ENCODE data around the gene PSMA3. TPM values are rescaled to one million over a fixed set of nuclear protein-coding genes. Genes with fewer than 3 reads are reported as not detected.

PSMA3 gene
- total RNA-seq, 1 experiment from 2014 or later, result 132 TPM

DNA sequence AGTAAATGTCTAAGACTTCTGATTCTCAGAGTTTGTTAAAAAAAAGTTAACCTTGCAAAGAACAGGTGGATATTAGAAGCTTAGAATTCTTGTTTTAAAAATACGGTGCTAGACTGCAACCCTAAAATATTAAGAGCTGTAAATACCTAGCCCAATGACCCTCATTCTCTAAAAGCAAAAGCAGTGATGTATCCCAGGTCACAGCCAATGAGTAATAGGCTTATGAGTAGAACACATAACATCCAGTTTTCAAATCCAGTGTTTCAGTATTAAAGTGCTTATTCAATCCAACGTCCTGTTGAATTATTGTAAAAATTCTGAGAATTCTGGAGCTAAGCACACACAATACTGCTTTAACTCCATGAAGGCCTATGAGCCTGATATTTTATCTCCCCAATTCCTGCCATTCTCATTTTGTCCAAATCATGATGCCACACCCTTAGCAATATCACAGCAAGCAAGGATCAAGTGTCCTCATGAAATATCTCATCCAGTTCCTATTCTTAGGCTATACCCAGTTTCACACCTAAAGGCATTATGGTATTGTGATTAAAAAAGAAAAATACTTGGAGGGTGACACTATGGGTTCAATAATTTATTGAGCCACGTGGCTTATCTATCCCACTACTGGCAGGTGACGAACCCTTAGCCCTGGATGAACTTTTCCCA, 38.4 kb downstream of the PSMA3 start:
- H3K36me3 ChIP-seq (replicated peaks; ENCODE audit: control insufficient read depth, insufficient read depth, low read length), result peaks cover 13% of the 10 kb centered on the region
- H3K4me3 ChIP-seq (ENCODE audit: insufficient read depth, low read depth, low read length), result no peak overlapping the region
- H3K27me3 ChIP-seq (ENCODE audit: control insufficient read depth, insufficient read depth, low read length), result no peaks in the 10 kb centered on the region
- no peak for DNase-seq

DNA sequence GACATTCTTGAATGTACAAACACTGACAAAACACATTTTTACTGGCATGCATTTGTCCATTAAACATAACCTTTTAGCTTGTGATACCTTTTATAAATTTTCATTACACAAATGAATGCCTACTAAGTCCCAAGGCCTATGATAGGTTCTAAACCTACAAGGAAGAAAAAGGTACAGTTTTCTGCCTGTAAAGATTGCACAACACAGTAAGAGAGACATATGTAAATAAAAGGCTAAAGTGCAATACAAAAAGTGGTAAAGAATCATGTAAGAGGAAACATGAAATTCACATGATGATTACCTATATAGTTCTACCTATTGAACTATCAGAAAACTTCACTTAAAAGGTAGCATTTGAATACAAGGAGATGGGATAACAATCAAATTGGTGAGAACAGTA, 39.1 kb downstream of the PSMA3 start:
- no peaks in the 10 kb centered on the region for H3K27me3 ChIP-seq (ENCODE audit: control insufficient read depth, insufficient read depth, low read length)
- DNase-seq, result no peak
- peaks cover 13% of the 10 kb centered on the region for H3K36me3 ChIP-seq (replicated peaks; ENCODE audit: control insufficient read depth, insufficient read depth, low read length)
- H3K4me3 ChIP-seq (ENCODE audit: insufficient read depth, low read depth, low read length), result no peak overlapping the region

DNA sequence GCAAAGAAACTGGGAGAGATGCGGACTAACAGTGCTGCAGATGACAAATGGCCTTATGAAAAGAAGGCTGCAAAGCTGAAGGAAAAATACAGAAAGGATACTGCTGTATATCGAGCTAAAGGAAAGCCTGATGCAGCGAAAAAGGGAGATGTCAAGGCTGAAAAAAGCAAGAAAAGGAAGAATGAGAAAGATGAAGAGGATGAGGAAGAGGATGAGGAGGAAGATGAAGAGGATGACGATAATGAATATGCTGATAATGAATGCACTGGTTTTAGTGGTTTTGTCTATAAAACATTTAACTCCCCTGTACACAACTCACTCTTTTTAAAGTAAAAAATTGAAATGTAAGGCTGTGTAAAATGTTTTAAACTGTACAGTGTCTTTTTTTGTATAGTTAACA, 40.5 kb downstream of the PSMA3 start:
- no peak for DNase-seq

DNA sequence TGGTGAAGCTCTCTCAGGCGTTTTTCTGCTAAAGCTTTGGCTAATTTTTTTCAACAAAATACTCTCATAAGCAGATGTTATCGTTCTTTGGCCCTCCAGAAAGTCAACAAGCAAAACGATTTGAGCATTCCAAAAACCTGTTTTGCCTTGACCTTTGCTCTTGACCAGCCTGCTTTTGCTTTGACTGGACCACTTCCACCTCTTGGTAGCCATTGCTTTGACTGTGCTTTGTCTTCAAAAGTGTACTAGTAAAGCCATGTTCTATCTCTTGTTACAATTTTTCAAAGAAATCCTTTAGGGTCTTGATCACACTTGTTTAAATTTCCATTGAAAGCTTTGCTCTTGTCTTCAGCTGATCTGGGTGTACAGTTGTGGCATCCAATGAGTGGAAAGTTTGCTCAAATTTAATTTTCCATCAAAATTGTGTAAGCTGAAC, 43.0 kb downstream of the PSMA3 start:
- no peak for DNase-seq
- Histone ChIP-seq H3K36me3 (replicated peaks; ENCODE audit: control insufficient read depth, insufficient read depth, low read length) (peaks cover 15% of the 10 kb centered on the region), H3K27me3 (ENCODE audit: control insufficient read depth, insufficient read depth, low read length) (no peaks in the 10 kb centered on the region), H3K4me3 (ENCODE audit: insufficient read depth, low read depth, low read length) (no peak overlapping the region)

More for the DNA sequence above, 40.5 kb downstream of the PSMA3 start:
- no peak overlapping the region for H3K4me3 ChIP-seq (ENCODE audit: insufficient read depth, low read depth, low read length)
- H3K36me3 ChIP-seq (replicated peaks; ENCODE audit: control insufficient read depth, insufficient read depth, low read length), result peaks cover 15% of the 10 kb centered on the region
- H3K27me3 ChIP-seq (ENCODE audit: control insufficient read depth, insufficient read depth, low read length), result no peaks in the 10 kb centered on the region

DNA sequence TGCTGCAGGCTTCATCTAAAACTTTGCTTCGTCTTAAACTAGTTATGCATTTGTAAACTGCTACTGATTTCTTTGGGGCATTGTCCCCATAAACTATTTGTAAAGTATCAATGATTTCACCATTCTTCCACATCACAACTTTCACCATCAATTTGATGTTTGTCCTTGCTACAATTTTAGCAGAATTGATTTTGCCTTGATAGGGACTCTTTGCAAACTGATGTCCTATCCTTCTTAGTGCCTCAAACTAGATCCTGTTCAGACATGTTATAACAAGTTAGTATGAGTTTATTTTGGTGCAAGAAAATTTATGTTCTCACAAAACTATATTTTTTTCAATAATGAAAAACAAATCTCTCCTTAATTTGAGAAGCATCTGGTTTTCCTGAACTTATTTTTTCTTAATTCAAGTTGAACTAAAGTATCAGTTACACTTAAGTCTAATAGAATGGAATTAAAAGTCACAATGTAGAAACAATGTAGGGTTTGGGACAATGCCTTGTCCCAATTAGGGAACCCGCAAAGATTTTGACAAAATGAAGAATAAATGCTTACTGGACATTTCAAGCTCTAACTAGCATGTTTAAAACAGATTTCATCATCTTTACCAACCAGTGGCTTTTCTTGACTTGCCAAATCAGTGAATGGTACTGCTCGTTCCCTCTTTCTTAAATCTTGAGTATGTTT, 43.6 kb downstream of the PSMA3 start:
- Histone ChIP-seq H3K4me3 (ENCODE audit: insufficient read depth, low read depth, low read length) (no peak overlapping the region), H3K27me3 (ENCODE audit: control insufficient read depth, insufficient read depth, low read length) (no peaks in the 10 kb centered on the region), H3K36me3 (replicated peaks; ENCODE audit: control insufficient read depth, insufficient read depth, low read length) (peaks cover 14% of the 10 kb centered on the region)
- DNase-seq, result no peak

DNA sequence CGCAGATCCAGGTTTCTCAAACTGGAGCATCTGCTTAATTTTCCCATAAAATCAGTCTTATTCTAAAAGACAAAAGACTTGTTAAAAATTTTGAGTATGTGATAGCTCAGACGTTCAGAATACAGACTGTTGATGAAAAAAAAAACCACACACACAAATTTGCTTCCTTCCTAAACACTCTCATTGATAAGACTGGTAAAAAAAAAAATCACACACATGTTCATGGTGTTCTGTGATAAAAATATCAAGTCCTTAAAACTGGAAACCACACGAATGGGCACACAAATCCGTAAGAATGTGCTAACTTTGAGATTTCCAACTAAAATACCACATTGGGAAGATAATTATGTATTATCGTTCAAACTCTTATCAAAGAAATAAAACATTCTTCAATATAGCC, 47.0 kb downstream of the PSMA3 start:
- H3K4me3 ChIP-seq (ENCODE audit: insufficient read depth, low read depth, low read length), result no peak overlapping the region
- no peak for DNase-seq
- H3K27me3 ChIP-seq (ENCODE audit: control insufficient read depth, insufficient read depth, low read length), result no peaks in the 10 kb centered on the region
- peaks cover 8% of the 10 kb centered on the region for H3K36me3 ChIP-seq (replicated peaks; ENCODE audit: control insufficient read depth, insufficient read depth, low read length)

DNA sequence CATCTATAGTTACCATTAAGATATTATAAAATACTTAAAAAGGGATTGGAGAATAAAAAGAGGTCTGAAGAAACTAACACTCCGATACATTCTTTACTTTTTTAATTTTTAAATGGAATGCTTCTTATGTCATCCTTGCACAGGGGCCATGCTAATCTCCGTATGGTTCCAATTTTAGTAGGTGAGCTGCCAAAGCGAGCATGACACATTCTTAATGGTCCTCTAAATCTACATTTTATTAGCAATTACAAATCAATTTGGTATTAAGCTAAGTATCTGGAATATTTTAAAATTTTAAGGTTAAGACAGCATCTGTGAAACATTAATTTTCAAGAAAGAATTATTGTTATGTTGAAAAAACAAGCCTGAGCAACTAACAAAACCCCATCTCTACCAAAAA, 47.5 kb downstream of the PSMA3 start:
- no peak for DNase-seq
- H3K36me3 ChIP-seq (replicated peaks; ENCODE audit: control insufficient read depth, insufficient read depth, low read length), result peaks cover 7% of the 10 kb centered on the region
- H3K27me3 ChIP-seq (ENCODE audit: control insufficient read depth, insufficient read depth, low read length), result no peaks in the 10 kb centered on the region
- H3K4me3 ChIP-seq (ENCODE audit: insufficient read depth, low read depth, low read length), result no peak overlapping the region

DNA sequence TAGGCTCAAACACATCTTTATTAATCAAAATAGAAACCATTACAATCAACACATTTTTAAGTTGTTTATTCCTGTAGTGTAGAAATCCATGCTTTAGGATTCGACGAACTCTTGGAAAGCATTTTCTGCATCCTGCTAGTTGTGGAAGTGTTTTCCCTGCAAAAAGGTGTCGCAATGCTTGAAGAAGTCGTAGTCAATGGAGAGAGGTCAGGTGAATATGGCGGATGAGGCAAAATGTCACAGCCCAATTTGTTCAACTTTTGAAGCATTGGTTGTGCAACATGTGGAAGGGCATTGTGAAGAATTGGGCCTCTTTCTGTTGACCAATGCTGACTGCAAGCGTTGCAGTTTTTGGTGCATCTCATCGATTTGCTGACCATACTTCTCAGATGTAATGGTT, 49.6 kb downstream of the PSMA3 start:
- Histone ChIP-seq H3K36me3 (replicated peaks; ENCODE audit: control insufficient read depth, insufficient read depth, low read length) (peaks cover 7% of the 10 kb centered on the region), H3K27me3 (ENCODE audit: control insufficient read depth, insufficient read depth, low read length) (no peaks in the 10 kb centered on the region), H3K4me3 (ENCODE audit: insufficient read depth, low read depth, low read length) (no peak overlapping the region)
- DNase-seq, result no peak

DNA sequence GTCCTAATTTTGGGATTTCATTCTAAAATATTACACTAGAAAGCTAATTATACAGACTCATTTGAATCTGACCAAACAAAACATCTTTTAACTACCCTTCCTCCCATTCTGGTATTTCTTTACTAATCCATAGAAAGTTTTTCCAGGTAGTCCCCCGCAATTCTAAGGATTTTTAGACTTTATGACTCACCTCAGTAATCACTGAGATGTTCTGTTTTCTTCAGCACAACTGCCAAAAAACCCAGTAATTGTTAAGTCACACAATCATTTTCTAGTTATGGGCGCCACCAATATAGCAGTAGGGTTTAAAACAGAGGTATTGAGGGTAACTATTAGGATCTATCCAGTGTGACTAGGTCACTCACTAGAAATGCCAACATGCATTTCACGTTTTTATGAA, 52.1 kb downstream of the PSMA3 start:
- no peak for DNase-seq
- H3K27me3 ChIP-seq (ENCODE audit: control insufficient read depth, insufficient read depth, low read length), result no peaks in the 10 kb centered on the region
- H3K4me3 ChIP-seq (ENCODE audit: insufficient read depth, low read depth, low read length), result peak overlapping the region; percentile 63
- peaks cover 4% of the 10 kb centered on the region for H3K36me3 ChIP-seq (replicated peaks; ENCODE audit: control insufficient read depth, insufficient read depth, low read length)

DNA sequence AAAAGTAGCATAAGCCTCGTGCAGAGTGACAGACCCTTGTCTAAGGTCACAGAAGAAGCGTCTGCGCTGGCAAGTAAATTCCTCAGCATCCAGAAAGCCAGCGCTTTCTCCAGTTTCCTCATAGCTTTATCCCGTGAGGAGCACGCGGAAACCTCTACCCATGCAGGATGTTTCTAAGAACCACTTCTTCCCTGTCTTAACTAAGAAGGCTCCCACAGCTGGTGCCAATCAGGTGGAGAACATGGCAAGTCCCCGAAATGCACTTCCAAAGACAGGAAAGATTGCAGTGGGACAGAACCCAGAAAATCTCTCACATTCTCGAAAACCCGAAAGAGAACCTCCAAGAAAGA, 52.7 kb downstream of the PSMA3 start:
- no peak for DNase-seq
- peaks cover 4% of the 10 kb centered on the region for H3K36me3 ChIP-seq (replicated peaks; ENCODE audit: control insufficient read depth, insufficient read depth, low read length)
- peak overlapping the region; percentile 63 for H3K4me3 ChIP-seq (ENCODE audit: insufficient read depth, low read depth, low read length)
- no peaks in the 10 kb centered on the region for H3K27me3 ChIP-seq (ENCODE audit: control insufficient read depth, insufficient read depth, low read length)

DNA sequence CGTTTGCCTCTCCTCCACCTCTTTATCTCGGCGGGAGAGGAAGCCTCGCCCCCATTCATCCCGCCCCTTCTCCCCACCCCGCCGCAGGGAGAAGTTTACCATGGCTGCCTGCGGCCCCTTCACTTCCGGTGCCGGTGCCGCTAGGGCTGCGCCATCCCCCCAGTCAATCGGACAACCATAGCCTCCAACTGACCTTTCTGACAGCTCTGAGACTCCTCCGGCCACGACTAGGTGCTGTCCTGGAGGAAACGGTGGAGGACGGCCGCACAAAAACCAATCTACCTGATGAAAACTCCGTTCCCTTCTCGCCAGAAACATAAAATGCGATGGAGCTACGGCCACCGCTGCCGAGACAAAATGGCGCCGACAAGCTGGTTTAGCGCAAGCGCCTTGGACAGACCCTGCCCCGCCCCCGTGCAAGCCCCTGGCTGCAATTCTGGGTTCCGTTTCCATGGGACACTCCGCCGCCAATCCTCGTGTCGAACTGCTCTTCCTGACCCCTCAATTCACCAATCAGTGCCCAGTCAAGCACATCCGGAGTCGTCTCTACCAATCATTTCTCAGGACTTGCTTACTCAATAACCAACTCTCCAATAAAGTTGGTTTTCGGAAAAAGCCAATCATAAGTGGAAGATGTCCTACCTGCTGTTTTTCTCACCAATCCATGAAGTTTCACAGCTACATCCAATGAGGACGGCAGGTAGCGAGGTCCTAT, 53.3 kb downstream of the PSMA3 start:
- H3K4me3 ChIP-seq (ENCODE audit: insufficient read depth, low read depth, low read length), result peak overlapping the region; percentile 92
- peak; percentile 93 for DNase-seq
- no peaks in the 10 kb centered on the region for H3K27me3 ChIP-seq (ENCODE audit: control insufficient read depth, insufficient read depth, low read length)
- peaks cover 4% of the 10 kb centered on the region for H3K36me3 ChIP-seq (replicated peaks; ENCODE audit: control insufficient read depth, insufficient read depth, low read length)

DNA sequence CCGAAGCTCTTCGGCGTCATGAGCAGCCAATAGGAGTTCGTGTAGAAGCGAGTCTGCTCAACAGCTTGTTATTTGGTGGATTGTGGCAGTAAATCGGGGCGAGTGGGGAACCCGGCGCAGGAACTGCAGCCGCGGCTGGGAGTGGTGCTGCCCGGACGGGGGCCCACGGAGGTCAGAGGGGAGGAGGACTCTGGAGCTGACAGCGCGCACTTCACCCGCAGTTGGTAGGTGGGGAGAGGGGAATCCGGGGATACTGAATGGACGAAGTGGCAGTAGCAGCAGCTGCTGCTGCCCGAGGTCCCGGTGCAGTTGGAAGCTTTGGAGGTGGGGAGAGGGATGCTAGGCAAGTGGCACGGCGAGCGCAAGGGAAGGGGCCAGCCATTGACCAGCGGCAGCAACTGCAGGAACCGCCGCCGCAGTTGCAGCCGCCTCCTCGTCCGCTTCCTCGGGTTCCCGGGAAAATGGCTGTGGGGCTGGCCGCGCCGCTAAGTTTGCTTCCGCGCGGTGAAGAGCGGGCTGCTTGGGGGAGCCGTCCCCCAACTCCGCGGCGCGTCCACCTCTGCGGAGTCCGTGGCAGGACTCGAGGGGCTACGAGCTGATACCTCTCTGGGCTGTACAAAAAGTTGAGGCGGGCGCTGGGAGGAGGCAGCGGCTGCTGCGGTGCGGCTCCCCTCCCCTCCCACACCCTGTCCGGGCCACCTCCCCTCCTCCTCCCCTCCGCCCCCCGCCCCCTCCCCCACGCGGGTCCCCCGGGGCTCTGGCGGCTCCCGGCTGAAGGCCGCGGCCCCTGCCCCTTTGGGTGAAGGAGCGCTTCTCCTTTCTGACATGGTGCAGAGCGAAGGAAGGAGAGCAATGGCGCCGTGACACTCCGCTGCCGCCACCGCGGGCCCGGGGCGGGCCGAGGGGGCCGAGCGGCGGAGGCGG, 54.1 kb downstream of the PSMA3 start, which contains the start of gene ARID4A:
Gene ARID4A, plus strand, starts transcription at position 79 of the 924 bp plus-strand sequence. CDS start 1,300 bp downstream, outside the sequence.
- peak; percentile 79 for DNase-seq
- peaks cover 4% of the 10 kb centered on the region for H3K36me3 ChIP-seq (replicated peaks; ENCODE audit: control insufficient read depth, insufficient read depth, low read length)
- peak within 1 kb of the TSS; percentile 92 for H3K4me3 ChIP-seq (ENCODE audit: insufficient read depth, low read depth, low read length)
- H3K27me3 ChIP-seq (ENCODE audit: control insufficient read depth, insufficient read depth, low read length), result no peaks in the 10 kb centered on the region

DNA sequence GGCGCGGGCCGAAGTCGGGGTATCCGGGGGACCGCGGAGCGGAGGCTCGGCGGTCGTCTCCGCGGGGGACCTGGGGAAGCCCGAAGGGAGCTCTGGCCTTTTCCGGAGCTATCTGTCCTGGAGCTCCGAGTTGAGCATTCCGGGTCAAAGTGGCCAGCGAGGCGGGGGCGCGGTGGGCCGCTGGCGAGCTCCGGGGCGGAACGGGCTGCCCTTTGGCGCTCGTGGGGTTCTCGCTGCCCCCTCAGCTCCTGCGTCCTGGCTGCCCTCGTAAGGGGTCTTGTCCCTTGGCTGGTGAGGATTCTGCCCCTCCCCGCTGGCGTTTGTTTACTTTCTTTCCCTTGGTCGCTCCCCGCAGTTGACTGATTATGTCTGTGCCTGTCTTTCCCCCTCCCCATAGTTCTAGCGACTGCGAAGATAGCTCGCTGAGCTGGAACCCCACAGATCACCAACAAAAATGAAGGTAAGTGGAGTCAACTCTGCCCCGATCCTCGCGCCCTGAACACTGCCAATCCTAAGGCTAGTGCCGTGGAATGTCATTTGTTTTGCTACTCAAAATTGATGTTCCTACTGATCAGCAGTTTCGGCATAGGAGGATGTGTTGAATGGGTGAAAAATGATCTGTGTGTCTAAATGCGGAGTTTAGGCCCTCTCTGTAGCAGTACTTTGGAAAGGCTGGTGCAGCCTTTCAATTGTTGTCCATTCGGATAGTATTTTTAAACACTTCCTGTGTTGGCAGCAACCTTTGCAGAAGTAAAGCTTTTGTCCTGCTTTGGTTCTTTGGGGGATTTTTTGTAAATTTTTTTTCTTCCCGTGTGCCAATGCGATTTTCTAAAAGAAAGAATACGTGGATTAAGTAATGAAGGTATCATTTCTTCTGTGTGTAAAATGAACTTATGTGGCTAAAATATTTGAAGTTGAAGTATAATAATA, 55.0 kb downstream of the PSMA3 start:
- Histone ChIP-seq H3K27me3 (ENCODE audit: control insufficient read depth, insufficient read depth, low read length) (no peaks in the 10 kb centered on the region), H3K36me3 (replicated peaks; ENCODE audit: control insufficient read depth, insufficient read depth, low read length) (peaks cover under 1% of the 10 kb centered on the region), H3K4me3 (ENCODE audit: insufficient read depth, low read depth, low read length) (peak overlapping the region; percentile 92)
- peak; percentile 8 for DNase-seq

Measured in H7 (cell line).